ENCODE results near the gene FHOD3. TPM values are rescaled to one million over a fixed set of nuclear protein-coding genes. Genes with fewer than 3 reads are reported as not detected.

FHOD3 gene
- total and polyA plus RNA-seq, 9 of the 15 experiments (the other 6 are each of a cell fraction or from before 2014, with no cell fraction given), result 0.11 TPM; not detected in 8

DNA sequence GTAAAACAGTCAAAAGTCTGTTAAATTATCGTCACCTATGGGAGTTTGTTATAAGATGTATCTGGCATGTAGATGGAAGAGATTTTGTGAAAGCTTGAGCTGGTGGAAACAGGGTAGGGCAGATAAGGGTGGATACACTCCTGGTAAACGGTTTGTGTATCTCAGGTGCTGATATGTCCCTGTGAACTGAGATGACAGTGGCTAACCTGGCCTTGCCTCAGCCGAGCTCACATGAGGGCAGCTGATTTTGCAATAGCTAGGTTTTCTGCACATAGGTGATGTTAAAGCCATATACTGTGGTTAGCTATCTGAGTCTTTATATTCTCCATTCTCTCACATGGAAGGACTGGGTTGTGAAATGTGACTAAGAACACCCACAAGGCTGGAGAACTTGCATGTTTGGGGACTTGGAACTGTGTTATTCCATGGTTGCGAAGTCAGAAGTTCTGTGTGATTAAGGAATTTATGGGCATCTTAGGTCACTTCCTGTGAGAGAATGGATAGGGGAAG, 326.2 kb downstream of the FHOD3 start:
- Histone ChIP-seq H3K9me1 (ENCODE audit: control insufficient read depth, insufficient read depth, low read length) (no peaks in the 10 kb centered on the region), H4K20me1 (replicated peaks; ENCODE audit: control insufficient read depth, insufficient read depth, low read length) (no peaks in the 10 kb centered on the region), H3K79me2 (ENCODE audit: control insufficient read depth, insufficient read depth, low read length) (no peaks in the 10 kb centered on the region), H3K36me3 (ENCODE audit: control insufficient read depth, insufficient read depth, low read length) (no peaks in the 10 kb centered on the region), H3K9me3 (replicated peaks; ENCODE audit: control insufficient read depth, insufficient read depth, low read depth, low read length) (no peaks in the 10 kb centered on the region), H2AFZ (ENCODE audit: low read depth, low read length) (no peak overlapping the region), H3K9ac (ENCODE audit: insufficient read depth in 1 of 2, low read depth in 2 of 2, low read length in 2 of 2) (no peak overlapping the region), H3K4me3 (no peak overlapping the region), H3K4me2 (ENCODE audit: insufficient read depth, low read length) (no peak overlapping the region), H3K4me1 (replicated peaks in 1 of 2; ENCODE audit: control insufficient read depth in 2 of 2, insufficient read depth in 2 of 2, low read length in 2 of 2) (no peaks in the 10 kb centered on the region), H3K27me3 (ENCODE audit: control insufficient read depth in 2 of 2, insufficient read depth in 2 of 2, low read length in 2 of 2) (peaks cover 0 to 7% of the 10 kb centered on the region in 2 experiments; a peak in 2 of 5 replicates), H3K27ac (ENCODE audit: extremely low read depth, low read depth, low read length) (no peak overlapping the region)
- 0% methylated on average over 4 of the region's 4 CpGs for WGBS (ENCODE audit: insufficient coverage, low coverage, missing lambda C conversion rate)
- intact Hi-C loops (cut with micrococcal nuclease) (no loop called here), in situ Hi-C loops (cut with MboI) (no loop called here)
- FAIRE-seq, result no peak
- no peak for ATAC-seq
- POLR2A ChIA-PET, result no interaction called here
- TF ChIP-seq ZSCAN29 (IDR thresholded peaks at IDR 0.05) (no peak), PYGO2 (tag; IDR thresholded peaks at IDR 0.05) (no peak), GTF2E2 (tag; IDR thresholded peaks at IDR 0.05) (no peak), ZNF143 (CRISPR knock-in tag; IDR thresholded peaks at IDR 0.05) (no peak)
- TF ChIP-seq, protein P1, sequence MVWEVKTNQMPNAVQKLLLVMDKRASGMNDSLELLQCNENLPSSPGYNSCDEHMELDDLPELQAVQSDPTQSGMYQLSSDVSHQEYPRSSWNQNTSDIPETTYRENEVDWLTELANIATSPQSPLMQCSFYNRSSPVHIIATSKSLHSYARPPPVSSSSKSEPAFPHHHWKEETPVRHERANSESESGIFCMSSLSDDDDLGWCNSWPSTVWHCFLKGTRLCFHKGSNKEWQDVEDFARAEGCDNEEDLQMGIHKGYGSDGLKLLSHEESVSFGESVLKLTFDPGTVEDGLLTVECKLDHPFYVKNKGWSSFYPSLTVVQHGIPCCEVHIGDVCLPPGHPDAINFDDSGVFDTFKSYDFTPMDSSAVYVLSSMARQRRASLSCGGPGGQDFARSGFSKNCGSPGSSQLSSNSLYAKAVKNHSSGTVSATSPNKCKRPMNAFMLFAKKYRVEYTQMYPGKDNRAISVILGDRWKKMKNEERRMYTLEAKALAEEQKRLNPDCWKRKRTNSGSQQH (CRISPR knock-in tag; IDR thresholded peaks at IDR 0.05), result no peak
- BruUV-seq (replicated peaks), result no TSS peak
- no peak for DNase-seq (ENCODE audit: extremely low read depth in 1 of 4, low spot score in 3 of 4)
- CTCF ChIA-PET (ENCODE audit: low intra/inter-chr PET ratio), result no interaction called here

Measured in K562 (cell line).